Spleen (tissue), 7 donors: Measurements from ENCODE around the gene ADAMTSL1.

Source experiments
- CTCF ChIP-seq, 11 experiments: fragments of 200-600 bp in 7 of 11; fragments of 450-650 bp in 4 of 11; sonication (generic) in 4 of 11; IDR thresholded peaks in 8 of 11; conservative IDR thresholded peaks in 3 of 11; 1 replicate in 7 of 11; 2 replicates in 4 of 11; pipeline versions ENCODE4 v1.4.0 to v1.8.0; 2016 to 2021; ENCODE audit warnings: antibody characterized with exemption in 11 of 11, inconsistent platforms in 4 of 11, mild to moderate bottlenecking in 1 of 11
- POLR2A ChIP-seq, 3 donors: fragments of 450-650 bp; IDR thresholded peaks; one replicate each; pipeline ENCODE4 v1.5.1; 2017; ENCODE audit warnings: antibody characterized with exemption in 3 of 3, mild to moderate bottlenecking in 1 of 3
- donor health status: DM: no; HTN: no; CAD: no; lungs with moderate emphysema.
- donor health status: DM: no; HTN: no; CAD: no.
- donor health status: DM: no; HTN: no; CAD: no.

- TF ChIP-seq CTCF (IDR thresholded peaks at IDR 0.05 in 8 of 11, conservative IDR thresholded peaks at IDR 0.05 in 3 of 11), result no peak
- TF ChIP-seq POLR2A (IDR thresholded peaks at IDR 0.05), result no peak
Observed at GRCh38 chr9:18741945-18742344, 268.0 kb downstream of the ADAMTSL1 start.
